ENCODE measurements around the gene GTF2E1. TPM values are rescaled to one million over a fixed set of nuclear protein-coding genes. Genes with fewer than 3 reads are reported as not detected.
A peak's percentile ranks its signal among the peaks of the same experiment; 100 is the strongest.

GTF2E1 gene
- 10 to 100 TPM in 1 of 4 donors, 1 to 10 TPM in 3; 5.2 to 16.4 (median 7.5) TPM for total RNA-seq

DNA sequence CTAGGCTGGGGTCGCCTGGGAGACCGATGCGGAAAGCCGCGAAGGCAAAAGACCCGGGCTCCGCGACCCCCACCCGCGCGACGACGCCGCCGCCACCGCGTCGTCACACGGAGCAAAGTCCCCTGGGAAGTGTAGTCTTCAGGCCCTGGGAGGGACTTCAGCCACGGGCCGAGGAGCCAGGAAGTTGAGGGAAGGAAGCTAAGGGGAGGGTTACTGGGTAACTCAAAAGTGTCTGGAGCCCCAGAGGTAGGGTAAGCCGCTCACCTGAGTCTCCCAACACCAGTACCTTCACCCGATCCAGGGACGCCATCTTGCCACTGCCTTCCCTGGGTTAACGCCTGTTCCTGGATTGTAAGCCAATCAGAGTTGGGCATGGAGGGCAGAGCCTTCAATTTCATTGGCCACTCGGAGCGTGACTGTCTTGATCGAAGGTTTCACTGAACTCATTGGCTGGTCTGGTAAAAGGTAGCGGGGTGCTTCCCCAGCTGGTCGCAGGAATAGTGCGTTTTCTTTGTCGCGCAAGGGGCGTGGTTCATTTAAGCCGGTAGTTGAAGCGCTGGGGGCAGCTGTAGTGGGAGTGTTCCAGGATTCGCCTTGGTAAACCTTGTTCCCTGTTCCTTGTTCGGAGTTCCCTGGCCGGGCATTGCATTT, at the start of gene GTF2E1, which contains the start of gene RABL3:
Gene GTF2E1, plus strand, starts transcription at position 547 of the 651 bp plus-strand sequence. CDS start 7,809 bp downstream, outside the sequence.
Gene RABL3, minus strand, starts transcription at position 319 of the 651 bp plus-strand sequence. Its CDS starts 9 bp downstream, at position 310.
- Histone ChIP-seq H3K4me3 (peak within 1 kb of the TSS; percentile 76), H3K9me3 (no peaks in the 10 kb centered on the region), H3K27me3 (no peaks in the 10 kb centered on the region), H3K27ac (peak within 1 kb of the TSS; percentile 95), H3K36me3 (peaks cover 7% of the 10 kb centered on the region), H3K4me1 (peaks cover 21% of the 10 kb centered on the region)
- TF ChIP-seq POLR2A (IDR thresholded peaks at IDR 0.05) (peak in 1 of 2 donors; percentile 46), POLR2AphosphoS5 (IDR thresholded peaks at IDR 0.05) (no peak), EP300 (IDR thresholded peaks at IDR 0.05) (no peak)
- TF ChIP-seq, protein P1, sequence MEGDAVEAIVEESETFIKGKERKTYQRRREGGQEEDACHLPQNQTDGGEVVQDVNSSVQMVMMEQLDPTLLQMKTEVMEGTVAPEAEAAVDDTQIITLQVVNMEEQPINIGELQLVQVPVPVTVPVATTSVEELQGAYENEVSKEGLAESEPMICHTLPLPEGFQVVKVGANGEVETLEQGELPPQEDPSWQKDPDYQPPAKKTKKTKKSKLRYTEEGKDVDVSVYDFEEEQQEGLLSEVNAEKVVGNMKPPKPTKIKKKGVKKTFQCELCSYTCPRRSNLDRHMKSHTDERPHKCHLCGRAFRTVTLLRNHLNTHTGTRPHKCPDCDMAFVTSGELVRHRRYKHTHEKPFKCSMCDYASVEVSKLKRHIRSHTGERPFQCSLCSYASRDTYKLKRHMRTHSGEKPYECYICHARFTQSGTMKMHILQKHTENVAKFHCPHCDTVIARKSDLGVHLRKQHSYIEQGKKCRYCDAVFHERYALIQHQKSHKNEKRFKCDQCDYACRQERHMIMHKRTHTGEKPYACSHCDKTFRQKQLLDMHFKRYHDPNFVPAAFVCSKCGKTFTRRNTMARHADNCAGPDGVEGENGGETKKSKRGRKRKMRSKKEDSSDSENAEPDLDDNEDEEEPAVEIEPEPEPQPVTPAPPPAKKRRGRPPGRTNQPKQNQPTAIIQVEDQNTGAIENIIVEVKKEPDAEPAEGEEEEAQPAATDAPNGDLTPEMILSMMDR (IDR thresholded peaks at IDR 0.05) = no peak
- WGBS = under 1% methylated on average over 31 of the region's 39 CpGs
- peak; percentile 98 for DNase-seq (ENCODE audit: low spot score in 2 of 2)

DNA sequence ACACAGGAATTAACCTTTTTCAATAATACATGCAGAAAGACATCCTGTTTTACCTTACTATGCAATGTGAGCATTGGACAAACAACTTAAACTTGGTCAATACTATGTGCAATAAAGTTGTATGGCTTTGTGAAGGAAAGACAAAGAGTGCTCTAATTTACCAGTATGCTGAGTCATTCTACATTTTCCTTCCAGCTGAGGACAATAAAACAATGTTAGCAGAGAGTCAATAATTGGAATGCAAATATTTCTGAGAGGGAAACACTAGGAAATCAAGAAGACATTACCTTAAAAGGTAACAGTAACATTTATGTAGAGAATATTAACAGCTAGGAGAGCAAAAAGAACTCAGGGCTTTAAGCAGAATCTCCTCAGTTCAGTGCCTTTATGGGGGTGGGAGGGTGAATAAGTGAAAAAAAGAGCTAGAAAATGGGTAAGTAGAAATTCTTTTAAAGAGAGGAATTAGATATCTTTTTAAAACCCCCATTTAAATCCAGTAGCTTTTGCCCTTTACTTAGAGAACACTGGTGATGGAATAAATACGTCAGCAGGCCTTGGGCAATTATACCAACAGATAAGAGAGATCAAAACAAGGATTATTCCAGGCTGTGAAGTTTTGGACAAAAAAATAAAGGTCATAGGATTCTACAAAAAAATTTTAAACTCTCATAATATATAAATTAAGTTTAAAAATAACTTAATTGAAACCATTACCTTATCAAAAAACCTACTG, 48.9 kb upstream of the GTF2E1 start:
- H3K4me3 ChIP-seq = no peak overlapping the region
- no peaks in the 10 kb centered on the region for H3K27me3 ChIP-seq
- H3K4me1 ChIP-seq = no peaks in the 10 kb centered on the region
- DNase-seq (ENCODE audit: low spot score in 2 of 2) = no peak
- 92% methylated on average over 1 of the region's 1 CpG for WGBS
- H3K36me3 ChIP-seq = peaks cover 20% of the 10 kb centered on the region
- TF ChIP-seq POLR2AphosphoS5 (IDR thresholded peaks at IDR 0.05) (no peak), POLR2A (IDR thresholded peaks at IDR 0.05) (no peak), EP300 (IDR thresholded peaks at IDR 0.05) (no peak)
- TF ChIP-seq, protein P1 (IDR thresholded peaks at IDR 0.05) = no peak
- H3K27ac ChIP-seq = no peak overlapping the region
- no peaks in the 10 kb centered on the region for H3K9me3 ChIP-seq

DNA sequence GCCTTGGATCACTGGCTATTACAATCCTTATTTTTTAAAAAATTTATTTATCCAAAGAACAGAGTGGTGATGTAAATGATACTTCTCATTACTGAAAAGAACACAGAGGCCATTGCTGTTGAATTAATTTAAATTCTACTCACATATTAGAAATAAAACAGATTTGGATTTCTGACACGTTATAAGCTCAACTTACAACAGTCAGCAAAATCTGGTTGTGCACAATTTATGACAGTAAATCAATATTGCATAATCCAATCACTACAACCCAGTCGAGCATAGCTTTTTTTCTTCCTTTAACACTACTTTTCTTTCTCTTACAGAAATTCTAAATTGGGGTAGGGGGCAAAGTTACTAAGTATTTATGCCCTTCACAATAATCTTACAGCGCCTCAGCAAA, 43.2 kb upstream of the GTF2E1 start:
- Histone ChIP-seq H3K36me3 (peaks cover 27% of the 10 kb centered on the region), H3K4me1 (no peaks in the 10 kb centered on the region), H3K4me3 (no peak overlapping the region), H3K27ac (no peak overlapping the region), H3K27me3 (no peaks in the 10 kb centered on the region), H3K9me3 (no peaks in the 10 kb centered on the region)
- no peak for DNase-seq (ENCODE audit: low spot score in 2 of 2)
- TF ChIP-seq POLR2A (IDR thresholded peaks at IDR 0.05) = no peak
- no peak for TF ChIP-seq EP300 (IDR thresholded peaks at IDR 0.05)
- TF ChIP-seq POLR2AphosphoS5 (IDR thresholded peaks at IDR 0.05) = no peak
- TF ChIP-seq, protein P1 (IDR thresholded peaks at IDR 0.05) = no peak
- 73% methylated on average over 3 of the region's 3 CpGs for WGBS

DNA sequence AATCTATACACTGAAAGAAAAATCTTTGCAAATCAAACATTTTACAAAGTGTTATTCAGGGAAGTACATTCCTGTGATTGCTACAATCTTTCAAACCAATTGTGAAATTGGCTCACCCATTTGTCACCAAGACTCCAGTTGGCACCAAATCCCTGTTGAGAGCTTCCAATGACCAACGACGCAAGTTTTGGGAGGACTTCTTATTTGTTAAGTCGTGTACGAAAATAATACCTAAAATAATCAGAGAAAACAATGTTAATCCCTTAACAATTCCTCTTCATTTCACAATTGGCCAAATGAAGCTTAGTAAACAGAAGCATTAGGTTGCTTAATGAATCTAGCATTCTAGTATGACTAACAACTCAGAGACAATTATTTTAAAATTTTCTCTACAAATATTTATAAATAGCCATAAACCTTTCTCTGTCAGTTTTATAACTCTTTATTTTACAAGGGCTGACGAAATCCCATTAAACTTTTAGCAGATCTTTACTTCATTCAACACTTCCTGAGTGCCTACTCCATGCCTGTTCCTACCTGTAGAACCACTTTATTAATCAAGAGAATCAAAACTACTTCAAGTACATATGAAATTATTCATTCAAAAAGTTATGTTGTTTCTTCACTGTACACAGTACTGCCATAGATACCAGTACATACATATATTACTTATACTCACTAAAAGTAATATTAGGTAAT, 36.5 kb upstream of the GTF2E1 start:
- 90% methylated on average over 5 of the region's 5 CpGs for WGBS
- no peak for DNase-seq (ENCODE audit: low spot score in 2 of 2)
- TF ChIP-seq EP300 (IDR thresholded peaks at IDR 0.05) (no peak), POLR2A (IDR thresholded peaks at IDR 0.05) (no peak), POLR2AphosphoS5 (IDR thresholded peaks at IDR 0.05) (no peak)
- TF ChIP-seq, protein P1 (IDR thresholded peaks at IDR 0.05) = no peak

More for the DNA sequence above, 36.5 kb upstream of the GTF2E1 start:
- Histone ChIP-seq H3K36me3 (peaks cover 29% of the 10 kb centered on the region), H3K27ac (no peak overlapping the region), H3K9me3 (no peaks in the 10 kb centered on the region), H3K4me3 (no peak overlapping the region), H3K27me3 (no peaks in the 10 kb centered on the region), H3K4me1 (no peaks in the 10 kb centered on the region)

Measured in suprapubic skin (tissue), 4 donors.